Suppressor macrophage (primary cell): ENCODE measurements around the gene BPIFB1.

Experiments used
- DNase-seq, 4 experiments: peaks; one replicate each; pipeline ENCODE4 v3.0.0-alpha.2; 2020 to 2022

Gene BPIFB1

DNA sequence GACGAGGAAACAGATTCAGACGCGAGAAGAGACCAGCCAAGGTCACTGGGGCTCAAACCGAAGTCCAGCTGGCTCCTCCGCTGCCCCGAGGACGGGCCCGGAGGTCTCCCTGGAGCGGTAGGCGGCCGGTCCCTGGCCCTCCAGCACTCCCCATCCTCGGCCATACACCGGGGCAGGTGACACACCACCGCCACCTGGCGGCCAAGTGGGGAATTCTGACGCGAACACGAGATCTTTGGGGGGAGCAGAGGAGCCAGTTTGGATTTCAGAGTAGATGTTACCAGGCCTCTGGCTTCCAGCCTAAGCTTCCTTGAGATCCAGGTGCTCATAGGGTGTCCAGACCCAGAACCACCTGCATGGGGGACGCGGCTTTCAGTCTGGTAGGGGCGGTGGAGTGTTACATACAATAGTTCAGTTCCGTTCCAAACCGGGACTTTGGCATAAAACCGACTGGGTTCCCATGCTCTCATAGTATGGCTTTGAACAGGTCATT lies 16.1 kb downstream of the BPIFB1 start:
- peak; percentile 57 to 84 (median 75) for DNase-seq

DNA sequence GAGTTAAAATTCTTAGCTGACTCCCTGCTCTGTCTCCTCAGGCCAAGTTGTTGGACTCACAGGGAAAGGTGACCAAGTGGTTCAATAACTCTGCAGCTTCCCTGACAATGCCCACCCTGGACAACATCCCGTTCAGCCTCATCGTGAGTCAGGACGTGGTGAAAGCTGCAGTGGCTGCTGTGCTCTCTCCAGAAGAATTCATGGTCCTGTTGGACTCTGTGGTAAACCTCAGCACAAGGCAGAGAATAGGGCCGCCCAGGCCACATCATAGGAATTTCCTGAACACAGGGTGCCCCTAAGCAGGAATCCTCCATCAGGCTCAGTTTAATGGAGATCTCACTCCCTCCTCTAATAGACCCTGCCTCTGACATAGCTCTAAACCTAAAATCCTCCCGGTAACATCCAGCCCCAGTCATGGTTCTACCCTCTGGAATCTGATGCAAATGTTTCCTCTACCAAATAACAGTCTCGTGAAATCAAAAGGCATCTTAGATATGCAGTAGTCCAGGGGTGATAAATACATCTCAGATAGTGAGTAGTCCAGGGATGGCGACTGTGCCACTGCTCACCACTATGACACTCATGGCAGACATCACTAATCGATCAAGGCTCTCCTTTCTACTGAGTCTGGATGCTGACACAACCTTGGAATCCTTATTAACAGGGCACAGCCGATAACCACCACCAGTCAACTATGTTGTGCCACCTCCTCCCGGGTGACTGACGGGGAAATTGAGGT lies 18.3 kb downstream of the BPIFB1 start:
- no peak for DNase-seq

DNA sequence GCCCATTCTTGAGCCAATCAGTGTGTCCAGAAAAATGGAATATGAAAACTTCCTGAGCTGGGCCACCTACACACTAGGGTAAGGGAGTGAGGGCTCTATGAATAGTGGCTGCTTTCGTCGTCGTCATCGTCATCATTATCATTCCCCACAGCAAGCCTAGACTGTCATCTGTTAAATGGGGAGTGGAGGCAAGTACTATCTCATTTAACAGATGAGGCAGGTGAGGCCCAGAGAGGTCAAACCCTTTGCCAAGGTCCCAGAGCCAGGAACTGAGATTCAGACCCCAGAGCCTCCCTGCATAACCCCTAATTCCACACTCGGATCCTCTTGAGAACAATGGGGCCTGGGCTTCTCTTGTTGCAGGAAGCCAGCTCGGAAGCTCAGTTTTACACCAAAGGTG lies 20.6 kb downstream of the BPIFB1 start:
- no peak for DNase-seq

DNA sequence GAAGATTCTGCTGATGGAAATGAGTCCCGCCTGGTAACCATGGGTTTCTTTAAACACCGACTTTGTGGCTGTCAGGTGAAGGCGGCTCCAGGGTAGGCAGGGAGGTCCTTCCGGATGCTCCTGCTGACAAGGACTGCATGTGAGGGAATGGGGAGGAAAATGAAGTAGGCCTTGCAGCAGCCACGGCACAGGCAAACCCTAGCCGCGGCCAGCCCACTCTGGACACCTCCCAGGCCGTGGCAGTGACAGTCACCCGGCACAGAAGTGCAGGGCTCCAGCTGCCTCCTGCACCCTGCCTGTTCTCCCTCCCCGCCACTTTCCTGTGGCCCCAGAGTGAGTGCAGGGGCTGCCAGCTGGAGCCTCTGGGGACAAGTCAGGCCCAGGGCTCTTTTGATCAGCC lies 21.0 kb downstream of the BPIFB1 start:
- DNase-seq = no peak

DNA sequence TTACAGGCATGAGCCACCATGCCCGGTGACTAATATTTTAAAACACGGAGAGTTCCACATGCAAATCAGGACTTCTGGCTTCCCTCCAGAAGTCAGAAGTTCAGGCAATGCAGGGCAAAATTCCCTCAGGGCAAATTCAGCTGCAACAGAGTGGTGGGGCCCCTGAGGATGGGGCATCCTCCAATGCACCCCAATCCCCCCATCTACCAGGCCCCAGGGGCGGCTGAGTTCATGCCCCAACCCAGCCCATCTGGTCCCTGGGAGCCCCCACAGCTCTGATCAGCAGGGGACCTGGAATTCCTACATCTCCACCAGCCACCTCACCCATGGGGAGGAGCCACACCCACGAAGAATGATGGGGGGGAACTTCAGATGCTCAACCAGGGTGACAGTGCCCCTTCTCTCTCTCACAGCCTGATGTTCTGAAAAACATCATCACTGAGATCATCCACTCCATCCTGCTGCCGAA lies 22.6 kb downstream of the BPIFB1 start:
- DNase-seq = no peak

DNA sequence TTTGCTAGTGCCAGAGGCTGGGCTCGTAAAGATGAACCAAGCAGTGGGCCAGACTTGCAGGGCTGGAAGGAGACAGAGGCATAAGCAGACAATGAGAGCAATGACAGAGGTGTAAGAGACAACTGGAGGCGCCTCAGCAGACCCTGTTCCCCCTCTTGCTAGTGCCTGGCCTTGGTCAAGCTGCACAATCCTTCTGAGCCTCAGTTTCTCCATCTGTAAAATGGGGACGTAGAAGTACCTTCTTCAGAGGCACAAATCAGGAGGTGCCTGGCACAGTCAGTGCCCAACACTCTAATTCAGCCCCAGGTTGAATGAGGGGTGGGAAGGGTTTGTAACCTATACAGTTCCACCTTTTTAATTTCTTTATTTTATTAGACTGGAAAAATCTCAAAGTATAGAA lies 23.2 kb downstream of the BPIFB1 start:
- DNase-seq = no peak

DNA sequence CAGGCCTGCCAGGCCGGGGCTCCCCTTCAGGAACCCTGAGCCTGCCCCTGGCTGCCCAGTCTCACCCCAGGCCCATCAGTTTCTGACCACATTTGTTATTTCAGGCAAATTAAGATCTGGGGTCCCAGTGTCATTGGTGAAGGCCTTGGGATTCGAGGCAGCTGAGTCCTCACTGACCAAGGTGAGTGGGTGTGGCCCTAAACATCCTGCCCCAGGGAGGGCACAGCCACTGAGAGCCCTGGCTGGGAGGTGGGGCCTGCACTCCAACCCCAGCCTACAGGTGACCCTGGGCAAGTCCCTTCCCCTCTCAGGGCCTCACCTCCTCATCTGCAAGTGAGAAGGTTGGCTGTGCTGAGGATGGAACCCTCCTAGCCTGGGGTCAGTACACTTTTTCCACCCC lies 23.8 kb downstream of the BPIFB1 start:
- DNase-seq = no peak

DNA sequence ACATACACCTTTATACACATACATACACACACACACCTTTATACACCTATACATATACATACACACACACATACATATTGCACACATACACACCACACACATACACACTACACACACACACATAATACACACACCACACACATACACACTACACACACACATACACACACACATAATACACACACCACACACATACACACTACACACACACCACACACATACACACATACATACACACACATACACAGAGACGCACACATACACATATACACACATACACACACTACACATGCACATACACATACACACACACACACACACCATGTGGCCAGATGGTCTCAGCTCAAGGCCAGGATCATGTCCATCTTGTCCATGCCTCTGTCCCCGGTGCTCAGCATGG lies 25.7 kb downstream of the BPIFB1 start:
- DNase-seq = no peak

DNA sequence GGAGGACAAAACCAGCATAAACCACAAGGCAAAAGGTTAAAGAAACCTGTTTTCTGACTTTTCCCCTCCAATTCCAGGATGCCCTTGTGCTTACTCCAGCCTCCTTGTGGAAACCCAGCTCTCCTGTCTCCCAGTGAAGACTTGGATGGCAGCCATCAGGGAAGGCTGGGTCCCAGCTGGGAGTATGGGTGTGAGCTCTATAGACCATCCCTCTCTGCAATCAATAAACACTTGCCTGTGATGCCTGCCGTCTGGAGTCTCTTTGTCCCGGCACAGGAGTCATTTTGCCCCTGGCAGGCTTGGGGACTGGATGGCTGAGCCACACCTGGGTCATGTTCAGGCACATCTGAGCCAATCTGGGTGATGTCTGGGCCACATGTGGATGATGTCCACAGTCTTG lies 26.6 kb downstream of the BPIFB1 start:
- no peak for DNase-seq

DNA sequence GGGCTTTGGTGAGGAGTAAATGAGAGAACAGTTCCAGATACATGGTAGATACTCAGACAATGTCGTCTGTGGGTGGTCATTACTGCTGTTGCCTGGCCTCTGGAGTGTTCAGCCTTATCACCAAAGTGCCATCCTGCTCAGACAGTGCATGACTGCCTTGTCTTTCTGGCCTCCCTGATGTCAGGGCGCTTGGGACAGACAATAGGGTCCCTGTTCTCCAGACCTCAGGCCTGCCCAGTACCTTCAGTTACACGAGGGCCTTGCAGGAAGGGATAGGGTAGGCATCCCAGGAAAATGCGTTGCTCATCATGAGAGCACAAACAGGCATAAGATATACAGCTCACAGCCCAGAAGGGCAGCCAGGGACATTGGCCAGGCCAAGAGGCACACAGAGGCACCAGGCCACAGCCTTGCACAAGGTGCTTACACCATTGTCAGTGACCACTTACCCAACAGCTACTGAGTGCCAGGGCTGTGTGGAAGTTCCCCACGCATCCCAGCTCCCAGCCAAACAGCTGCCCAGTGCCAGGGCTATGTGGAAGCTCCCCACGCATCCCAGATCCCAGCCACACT lies 27.4 kb downstream of the BPIFB1 start:
- no peak for DNase-seq

DNA sequence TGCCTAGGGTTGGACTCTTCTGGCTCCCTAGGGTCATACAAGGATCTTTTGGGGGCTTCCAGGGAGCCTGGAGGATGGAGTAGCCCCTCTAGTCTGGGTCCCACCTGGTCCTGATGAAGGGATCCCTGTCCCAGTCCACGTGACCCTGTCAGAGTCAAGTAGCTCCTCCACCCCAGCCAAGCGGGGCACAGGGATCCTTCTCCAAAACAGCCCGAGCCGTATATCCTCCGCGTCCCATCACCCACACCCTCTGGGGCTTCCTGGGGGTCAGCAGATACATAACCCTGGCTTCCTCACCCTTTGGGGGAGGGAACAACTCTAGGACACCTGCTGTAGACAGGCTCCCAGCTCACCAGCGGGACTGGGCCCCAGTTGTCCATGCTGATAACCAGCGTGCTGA lies 28.0 kb downstream of the BPIFB1 start:
- DNase-seq = no peak

DNA sequence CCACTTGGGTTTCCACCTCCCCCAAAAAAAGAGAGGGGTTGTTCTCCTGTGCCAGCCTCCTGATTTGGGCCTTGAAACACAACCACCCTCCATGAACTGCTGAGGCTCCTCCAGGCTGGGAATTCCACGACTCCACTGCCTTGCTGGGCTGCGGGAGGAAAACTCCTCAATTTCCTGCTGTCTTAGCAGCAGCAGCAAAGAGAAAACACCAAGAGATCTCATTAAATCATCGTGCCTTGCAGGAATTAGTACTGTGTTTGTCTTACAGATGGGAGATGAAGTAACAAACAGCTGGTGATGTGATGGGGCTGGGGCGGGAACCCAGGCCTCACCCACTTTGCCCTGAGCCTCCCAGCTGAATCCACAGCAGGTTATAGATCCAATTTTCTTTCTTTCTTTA lies 29.0 kb downstream of the BPIFB1 start:
- no peak for DNase-seq

DNA sequence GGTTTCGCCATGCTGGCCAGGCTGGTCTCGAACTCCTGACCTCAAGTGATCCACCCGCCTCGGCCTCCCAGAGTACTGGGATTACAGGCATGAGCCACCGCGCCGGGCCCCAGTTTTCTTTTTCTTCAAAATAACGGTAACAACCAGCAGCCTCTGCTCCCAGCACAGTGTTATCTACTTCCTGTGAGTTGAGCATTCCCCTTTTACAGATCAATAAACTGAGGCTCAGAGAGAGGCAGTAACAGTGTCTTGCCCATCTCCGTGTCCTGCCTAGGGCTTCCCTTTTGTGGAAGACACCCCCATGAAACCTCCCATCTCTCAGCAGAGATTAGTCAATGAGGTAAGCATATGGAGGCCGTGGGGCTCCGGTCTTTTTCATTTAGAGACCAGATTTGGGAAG lies 29.6 kb downstream of the BPIFB1 start:
- no peak for DNase-seq

DNA sequence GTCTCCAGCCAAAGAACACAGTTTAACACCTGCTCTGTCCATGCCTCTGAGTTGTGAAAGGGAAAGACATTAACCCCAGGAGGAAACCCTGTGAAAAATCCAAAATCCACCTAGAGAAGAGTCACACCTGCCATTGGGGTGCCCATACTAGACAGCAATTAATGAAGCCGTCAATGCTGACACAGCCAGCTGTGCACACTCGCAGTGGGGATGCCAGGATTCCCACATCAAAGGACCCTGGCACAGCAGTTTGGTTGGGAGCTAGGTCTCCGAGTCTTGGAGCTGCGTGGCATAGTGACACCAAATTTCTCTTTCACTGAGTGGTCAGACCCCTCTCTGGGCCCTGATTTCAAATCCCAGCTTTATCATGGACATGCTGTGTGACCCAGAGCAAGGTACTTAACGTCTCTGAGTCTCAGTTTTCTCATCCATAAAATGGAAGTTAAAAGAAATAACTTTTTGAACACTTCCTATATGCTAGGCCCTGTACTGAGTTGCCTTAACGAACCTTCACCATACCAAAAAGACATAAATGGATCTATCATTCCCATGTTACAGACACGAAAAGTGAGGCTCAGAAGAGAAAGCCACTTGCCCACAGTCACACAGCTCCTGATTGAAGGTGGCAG lies 30.8 kb downstream of the BPIFB1 start:
- DNase-seq = no peak

DNA sequence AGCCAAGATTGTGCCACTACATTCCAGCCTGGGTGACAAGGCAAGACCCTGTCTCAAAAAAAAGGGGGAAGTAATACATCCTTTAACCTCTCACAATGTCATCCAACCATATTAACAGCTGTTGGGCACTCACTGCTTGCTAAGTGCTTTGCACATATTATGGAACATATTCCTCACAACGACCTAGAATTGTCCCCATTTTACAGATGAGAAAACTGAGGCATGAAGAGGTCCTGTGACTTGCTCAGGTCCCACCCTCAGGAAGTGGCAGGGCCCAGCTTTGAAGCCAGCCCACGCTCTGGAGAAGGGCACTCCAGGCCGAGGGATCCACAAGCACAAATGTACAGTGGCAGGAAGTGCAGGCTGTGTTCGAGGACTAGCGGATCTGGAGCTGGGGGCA lies 33.3 kb downstream of the BPIFB1 start:
- no peak for DNase-seq

DNA sequence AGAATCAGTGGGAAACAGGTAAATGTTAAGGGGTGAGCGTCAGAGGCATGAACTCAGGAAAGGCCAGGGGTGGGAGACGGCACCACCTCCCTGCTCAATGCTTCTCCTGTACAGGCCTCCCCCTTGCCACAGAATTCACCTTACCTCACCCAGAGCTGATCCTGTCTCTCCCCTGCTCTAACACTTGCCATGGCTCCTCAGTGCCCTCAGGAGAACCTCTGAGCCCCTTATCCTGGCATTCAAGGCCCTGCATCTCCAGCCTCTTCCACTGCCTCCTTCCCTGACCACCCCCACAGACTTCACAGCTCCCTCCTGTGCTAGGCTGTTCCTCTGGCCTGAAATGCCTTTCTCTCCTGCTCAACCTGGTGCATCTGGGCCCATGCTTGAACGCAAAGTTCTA lies 33.9 kb downstream of the BPIFB1 start:
- DNase-seq = no peak

DNA sequence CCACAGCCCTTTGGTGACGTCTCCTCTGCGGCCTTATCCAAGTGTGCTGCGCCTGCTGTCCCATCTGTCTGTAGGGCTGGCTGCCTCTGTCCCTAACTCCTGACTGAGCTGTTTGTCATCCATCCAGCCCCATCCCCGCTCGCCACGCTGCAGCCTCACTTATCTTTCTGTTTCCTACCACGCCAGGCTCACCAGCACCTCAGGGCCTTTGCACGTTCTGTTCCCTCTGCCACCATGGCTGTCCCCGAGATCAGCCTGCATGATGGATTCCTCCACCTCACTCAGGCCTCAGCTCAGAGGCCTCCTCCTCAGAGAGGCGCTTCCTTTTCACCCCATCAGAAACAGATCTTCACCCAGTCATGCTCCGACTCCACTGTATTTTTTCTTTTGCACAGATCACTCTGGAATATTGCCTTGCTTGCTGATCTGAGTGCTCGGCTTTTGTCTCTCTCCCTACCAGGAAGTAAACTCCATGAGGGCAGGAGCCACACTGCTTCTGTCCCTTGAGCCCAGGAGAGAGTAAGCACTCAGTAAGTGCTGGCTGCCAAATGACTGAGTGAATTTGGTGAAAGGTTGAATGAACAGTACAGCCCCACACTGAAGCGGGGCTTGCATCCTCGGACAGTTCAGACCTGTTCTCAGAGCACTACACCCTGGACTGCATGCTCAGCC lies 34.5 kb downstream of the BPIFB1 start:
- no peak for DNase-seq

DNA sequence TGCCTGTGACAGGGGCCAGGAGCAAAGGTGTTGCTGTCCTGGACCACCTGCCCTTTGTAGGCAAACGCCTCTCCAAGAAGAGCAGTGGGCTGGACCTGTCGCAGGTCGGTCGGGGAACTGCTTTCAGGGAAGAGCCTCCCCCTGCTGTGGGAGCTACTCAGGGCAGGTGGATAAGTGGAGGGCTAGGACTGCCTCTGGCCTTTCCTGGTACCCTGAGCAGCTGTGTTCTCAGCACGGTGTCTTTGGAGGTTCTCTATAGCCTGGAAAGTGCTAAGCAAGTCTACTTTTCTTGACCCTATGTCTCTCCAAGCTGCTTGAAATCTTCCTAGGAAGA lies 35.0 kb downstream of the BPIFB1 start:
- no peak for DNase-seq

DNA sequence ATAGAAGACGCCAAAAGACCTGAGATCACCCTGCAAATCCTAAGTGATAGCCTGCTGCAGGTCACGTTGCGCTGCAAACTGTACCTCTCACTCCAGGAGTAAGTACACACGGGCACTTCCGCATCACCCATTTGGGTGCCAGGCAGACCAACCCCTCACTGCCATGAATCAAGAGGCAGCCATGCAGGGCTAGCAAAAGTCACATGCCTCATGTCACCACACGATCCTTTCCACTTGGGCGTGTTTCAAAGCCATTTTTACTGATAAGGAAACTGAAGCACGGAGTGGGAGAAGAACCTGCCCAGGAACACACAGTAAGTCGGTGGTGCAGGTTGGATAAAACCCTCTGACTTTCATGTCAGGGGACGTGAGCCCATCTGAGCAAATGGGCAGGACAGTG lies 37.0 kb downstream of the BPIFB1 start:
- DNase-seq = no peak

DNA sequence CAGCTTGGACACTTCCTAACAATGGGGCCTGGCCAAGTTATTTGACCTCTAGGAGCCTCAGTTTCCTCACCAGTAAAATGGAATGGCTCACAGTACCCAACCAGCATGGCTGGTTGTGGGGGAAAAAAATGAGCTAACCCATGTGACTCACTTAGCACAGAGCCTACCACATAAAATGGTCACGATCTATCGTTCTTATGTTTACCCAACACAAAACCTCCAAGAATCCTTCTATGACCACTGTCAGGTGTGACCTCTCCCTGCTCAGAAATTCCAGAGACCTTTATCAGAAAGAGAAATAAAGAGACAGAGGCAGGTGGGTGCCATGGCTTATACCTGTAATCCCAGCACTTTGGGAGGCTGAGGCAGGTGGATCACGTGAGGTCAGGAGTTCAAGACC lies 39.4 kb downstream of the BPIFB1 start:
- DNase-seq = no peak

DNA sequence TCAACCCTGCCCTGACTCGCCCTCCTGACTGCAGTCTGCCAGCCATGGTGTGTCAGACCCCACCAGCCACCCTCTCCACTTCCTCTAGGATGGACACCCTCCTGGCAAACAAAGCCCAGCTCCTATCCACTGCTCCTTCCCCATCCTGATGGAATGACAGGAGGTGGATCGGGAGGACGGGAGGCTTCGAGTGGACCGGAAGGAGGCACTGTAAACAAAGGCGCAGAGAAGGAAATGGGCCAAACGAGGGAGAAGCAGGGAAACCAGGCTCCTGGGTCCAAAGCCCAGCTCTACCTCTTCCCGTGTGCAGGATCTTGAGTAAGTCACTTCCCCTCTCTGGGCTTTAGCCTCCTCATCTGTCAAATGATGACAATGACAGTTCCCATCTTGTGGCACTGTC lies 40.2 kb downstream of the BPIFB1 start:
- no peak for DNase-seq

DNA sequence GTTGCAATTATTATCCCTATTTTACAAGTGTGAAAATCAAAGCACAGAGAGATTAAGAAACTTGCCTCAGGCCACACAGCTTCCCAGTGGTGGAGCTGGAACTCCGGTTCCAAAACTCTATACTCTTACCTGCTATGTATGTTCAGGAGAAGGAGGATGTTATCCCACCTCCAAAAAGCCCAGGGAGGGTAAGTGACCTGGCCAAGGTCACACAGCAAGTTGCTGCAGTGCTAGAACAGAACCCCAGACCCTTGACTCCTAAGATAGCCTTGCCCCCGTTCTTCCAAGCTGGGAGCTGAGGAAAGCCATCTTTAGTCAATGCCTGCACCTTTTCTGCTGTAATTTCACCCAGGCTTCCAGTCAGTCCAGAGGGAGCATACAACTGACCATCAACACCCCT lies 42.3 kb downstream of the BPIFB1 start:
- DNase-seq = no peak
